Mesenchymal stem cell (in vitro differentiated cells and primary cell): ENCODE measurements around the gene WEE1.

ENCODE experiments used
- DNase-seq: peaks from one replicate; pipeline ENCODE4 v3.0.0-alpha.2; 2013
- H2AFZ ChIP-seq: one replicate; pipeline ENCODE4 v1.6.1; 2013; ENCODE audit warnings: low read depth, mild to moderate bottlenecking, control low read depth, inconsistent platforms, low read length, moderate library complexity
- H2AK5ac ChIP-seq: 2 replicates; pipeline ENCODE4 v1.6.1; 2013; ENCODE audit warnings: low read length, moderate library complexity, mild to moderate bottlenecking, inconsistent platforms; ENCODE audit not compliant: severe bottlenecking
- H2BK120ac ChIP-seq: one replicate; pipeline ENCODE4 v1.6.1; 2013; ENCODE audit warnings: low read depth, mild to moderate bottlenecking, inconsistent platforms, low read length, moderate library complexity
- H2BK12ac ChIP-seq, 2 experiments: one replicate each; pipeline ENCODE4 v1.6.1; 2013; ENCODE audit warnings: inconsistent platforms in 2 of 2, low read length in 2 of 2, mild to moderate bottlenecking in 2 of 2, moderate library complexity in 2 of 2, control low read depth in 1 of 2
- H2BK15ac ChIP-seq: one replicate; pipeline ENCODE4 v1.6.1; 2013; ENCODE audit warnings: mild to moderate bottlenecking, low read depth, inconsistent platforms; ENCODE audit not compliant: poor library complexity, severe bottlenecking
- H2BK5ac ChIP-seq: 2 replicates; pipeline ENCODE4 v1.6.1; 2013; ENCODE audit warnings: low read depth, mild to moderate bottlenecking, low read length, control low read depth, inconsistent platforms; ENCODE audit not compliant: poor library complexity, severe bottlenecking
- H3K14ac ChIP-seq, 2 experiments: one replicate each; pipeline ENCODE4 v1.6.1; 2013; ENCODE audit warnings: inconsistent platforms in 2 of 2, low read length in 2 of 2, control low read depth in 1 of 2, mild to moderate bottlenecking in 1 of 2, moderate library complexity in 1 of 2
- H3K18ac ChIP-seq, 2 experiments: one replicate each; pipeline ENCODE4 v1.6.1; 2013; ENCODE audit warnings: inconsistent platforms in 2 of 2, low read length in 2 of 2, control low read depth in 1 of 2, low read depth in 1 of 2, mild to moderate bottlenecking in 1 of 2
- H3K23ac ChIP-seq, 2 experiments: one replicate each; pipeline ENCODE4 v1.6.1; 2013; ENCODE audit warnings: inconsistent platforms in 2 of 2, low read length in 2 of 2, mild to moderate bottlenecking in 2 of 2, moderate library complexity in 2 of 2, control low read depth in 1 of 2
- H3K27ac ChIP-seq: 2 replicates; pipeline ENCODE4 v1.5.1; 2013; ENCODE audit warnings: mild to moderate bottlenecking, moderate library complexity, low read length, control low read depth, inconsistent platforms; ENCODE audit not compliant: poor library complexity, severe bottlenecking
- H3K27me3 ChIP-seq, 2 experiments: 2 replicates each; pipeline versions ENCODE4 v1.6.1 to v1.7.0; 2013; ENCODE audit warnings: low read length in 2 of 2, mild to moderate bottlenecking in 2 of 2, moderate library complexity in 2 of 2, control low read depth in 1 of 2, inconsistent platforms in 1 of 2; ENCODE audit not compliant: control insufficient read depth in 1 of 2, insufficient read depth in 1 of 2
- H3K36me3 ChIP-seq, 2 experiments: 2 replicates each; pipeline versions ENCODE4 v1.6.1 to v1.7.0; 2013; ENCODE audit warnings: low read length in 2 of 2, control low read depth in 1 of 2, inconsistent platforms in 1 of 2, low read depth in 1 of 2, mild to moderate bottlenecking in 1 of 2; ENCODE audit not compliant: insufficient read depth in 2 of 2, control insufficient read depth in 1 of 2
- H3K4ac ChIP-seq, 2 experiments: one replicate each; pipeline ENCODE4 v1.6.1; 2013; ENCODE audit warnings: inconsistent platforms in 2 of 2, low read length in 2 of 2, mild to moderate bottlenecking in 2 of 2, moderate library complexity in 2 of 2, control low read depth in 1 of 2, low read depth in 1 of 2
- H3K4me1 ChIP-seq: 2 replicates; pipeline ENCODE4 v1.6.1; 2013; ENCODE audit warnings: low read depth, low read length, control low read depth; ENCODE audit not compliant: control insufficient read depth, insufficient read depth
- H3K4me2 ChIP-seq: 2 replicates; pipeline ENCODE4 v1.6.1; 2013; ENCODE audit warnings: low read length, mild to moderate bottlenecking, inconsistent platforms; ENCODE audit not compliant: poor library complexity, severe bottlenecking
- H3K4me3 ChIP-seq, 2 experiments: 2 replicates each; pipeline versions ENCODE4 v1.5.1 to v1.7.0; 2013; ENCODE audit warnings: low read length in 2 of 2, mild to moderate bottlenecking in 2 of 2, control low read depth in 1 of 2, low read depth in 1 of 2; ENCODE audit not compliant: insufficient read depth in 1 of 2
- H3K79me1 ChIP-seq: replicated peaks from 2 replicates; pipeline ENCODE4 v1.6.1; 2013; ENCODE audit warnings: mild to moderate bottlenecking, control low read depth, low read length, inconsistent platforms; ENCODE audit not compliant: poor library complexity, severe bottlenecking
- H3K9ac ChIP-seq: 2 replicates; pipeline ENCODE4 v1.7.0; 2013; ENCODE audit warnings: mild to moderate bottlenecking, low read length, moderate library complexity
- H3K9me3 ChIP-seq: 2 replicates; pipeline ENCODE4 v1.7.0; 2013; ENCODE audit warnings: mild to moderate bottlenecking, low read length; ENCODE audit not compliant: control insufficient read depth
- H4K8ac ChIP-seq: one replicate; pipeline ENCODE4 v1.6.1; 2013; ENCODE audit warnings: inconsistent platforms, mild to moderate bottlenecking, low read length, moderate library complexity
- H4K91ac ChIP-seq: one replicate; pipeline ENCODE4 v1.6.1; 2013; ENCODE audit warnings: mild to moderate bottlenecking, low read length, inconsistent platforms
- WGBS: methylation state at CpG from one replicate; pipeline ENCODE4 v1.1.7; 2013; ENCODE audit warnings: mixed read lengths; 5-methylcytosine and 5-hydroxymethylcytosine counted together

Gene WEE1

DNA sequence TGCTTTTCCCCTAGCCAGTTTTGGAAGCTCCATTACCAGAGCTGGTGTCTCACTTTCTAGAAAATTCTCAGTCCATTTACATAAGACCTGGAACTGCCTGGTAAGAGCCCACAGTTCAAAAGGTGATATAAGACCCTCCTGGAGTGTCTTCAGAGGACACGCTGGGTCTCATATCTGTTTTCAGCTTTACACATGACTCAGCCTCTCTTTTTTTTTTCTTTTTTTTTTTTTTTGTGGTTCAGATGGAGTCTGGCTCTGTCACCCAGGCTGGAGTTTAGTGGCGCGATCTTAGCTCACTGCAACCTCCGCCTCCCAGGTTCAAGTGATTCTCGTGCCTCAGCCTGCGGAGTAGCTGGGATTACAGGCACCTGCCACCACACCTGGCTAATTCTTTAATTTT is 30.7 kb downstream of the WEE1 start:
- H2BK15ac ChIP-seq: no peak overlapping the region
- peaks cover 9% of the 10 kb centered on the region for H3K4me1 ChIP-seq
- no peak overlapping the region for H3K14ac ChIP-seq
- no peak overlapping the region for H3K18ac ChIP-seq
- H2AFZ ChIP-seq: no peak overlapping the region
- H3K23ac ChIP-seq: no peak overlapping the region
- H3K4ac ChIP-seq: no peak overlapping the region
- no peak overlapping the region for H3K4me3 ChIP-seq
- 100% methylated on average over 2 of the region's 6 CpGs for WGBS
- no peaks in the 10 kb centered on the region for H3K36me3 ChIP-seq
- DNase-seq: no peak
- H2BK5ac ChIP-seq: no peak overlapping the region
- H3K27me3 ChIP-seq: no peaks in the 10 kb centered on the region
- H2BK12ac ChIP-seq: no peak overlapping the region
- H2AK5ac ChIP-seq: no peak overlapping the region
- H3K9ac ChIP-seq: no peak overlapping the region
- no peaks in the 10 kb centered on the region for H3K9me3 ChIP-seq
- no peaks in the 10 kb centered on the region for H3K79me1 ChIP-seq
- H3K4me2 ChIP-seq: no peak overlapping the region
- H2BK120ac ChIP-seq: no peak overlapping the region
- H4K8ac ChIP-seq: no peak overlapping the region
- H3K27ac ChIP-seq: no peak overlapping the region
- no peak overlapping the region for H4K91ac ChIP-seq

DNA sequence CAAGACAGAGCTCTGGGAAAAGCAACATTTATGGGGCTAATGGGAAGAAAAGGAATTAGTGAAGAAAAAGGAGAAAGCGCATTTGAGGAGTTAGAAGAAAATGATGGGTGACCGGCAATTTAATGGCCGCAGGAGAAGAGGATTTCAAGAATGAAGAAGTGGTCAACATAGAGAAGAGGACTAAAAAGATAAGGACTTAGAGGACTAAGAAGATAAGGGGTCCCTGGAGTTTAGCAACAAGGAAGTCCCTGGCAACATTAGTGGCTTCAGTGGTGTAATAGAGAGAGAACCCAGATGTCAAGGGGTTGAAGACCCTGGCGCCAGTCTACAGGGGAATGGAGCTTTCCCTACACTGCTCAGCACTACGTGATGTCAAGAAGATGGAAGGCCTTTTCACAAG is 32.3 kb downstream of the WEE1 start:
- Histone ChIP-seq H4K91ac (no peak overlapping the region), H3K4me2 (no peak overlapping the region), H3K4ac (no peak overlapping the region), H3K18ac (no peak overlapping the region), H2AK5ac (no peak overlapping the region), H3K27ac (no peak overlapping the region), H2AFZ (no peak overlapping the region), H4K8ac (no peak overlapping the region), H2BK120ac (no peak overlapping the region), H2BK15ac (no peak overlapping the region), H3K23ac (no peak overlapping the region), H3K9ac (no peak overlapping the region), H3K36me3 (no peaks in the 10 kb centered on the region), H3K27me3 (no peaks in the 10 kb centered on the region), H3K4me1 (peaks cover 9% of the 10 kb centered on the region), H3K4me3 (no peak overlapping the region), H3K79me1 (no peaks in the 10 kb centered on the region), H3K9me3 (no peaks in the 10 kb centered on the region), H2BK12ac (no peak overlapping the region), H2BK5ac (no peak overlapping the region), H3K14ac (no peak overlapping the region)
- DNase-seq: no peak
- 94% methylated on average over 5 of the region's 5 CpGs for WGBS

DNA sequence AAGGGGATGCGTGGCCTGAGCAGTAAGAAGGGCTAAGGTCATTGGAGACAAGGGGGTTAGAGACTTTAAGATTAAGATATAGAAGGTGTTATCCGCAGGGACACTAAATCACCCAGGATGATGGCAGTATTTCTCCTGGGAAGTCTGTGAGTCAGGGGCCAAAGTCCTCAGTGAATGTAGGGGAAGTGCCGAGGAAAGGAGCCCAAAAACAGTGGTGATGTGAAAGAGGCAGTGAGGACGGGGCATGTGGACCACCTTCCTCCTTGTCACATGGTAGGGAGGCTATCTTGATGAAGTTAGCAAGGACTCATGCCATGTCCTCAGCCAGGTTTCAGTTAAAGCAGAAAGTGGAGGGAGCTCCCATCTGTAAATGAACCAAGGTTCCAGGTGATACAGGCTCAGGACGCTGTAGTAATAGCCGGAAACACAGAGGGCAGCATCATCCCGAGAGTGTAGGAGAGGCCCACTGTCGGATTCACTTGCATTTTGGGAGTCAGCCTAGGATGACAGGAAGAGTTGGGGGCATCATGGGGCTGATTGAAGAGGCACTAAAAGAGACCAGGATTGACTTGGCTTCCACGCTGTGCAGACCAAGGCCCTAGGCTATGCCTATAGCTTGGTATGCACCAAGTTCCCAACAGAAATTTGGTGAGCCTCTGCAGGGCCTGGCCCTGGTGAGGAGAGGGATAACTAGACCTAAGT is 33.5 kb downstream of the WEE1 start:
- Histone ChIP-seq H4K91ac (no peak overlapping the region), H3K4ac (no peak overlapping the region), H3K36me3 (no peaks in the 10 kb centered on the region), H3K27ac (no peak overlapping the region), H2BK120ac (no peak overlapping the region), H2BK5ac (peak overlapping the region; percentile 14), H3K4me2 (no peak overlapping the region), H3K9me3 (no peaks in the 10 kb centered on the region), H3K18ac (no peak overlapping the region), H3K23ac (no peak overlapping the region), H2AK5ac (no peak overlapping the region), H3K14ac (no peak overlapping the region), H3K9ac (no peak overlapping the region), H3K27me3 (no peaks in the 10 kb centered on the region), H2BK15ac (no peak overlapping the region), H4K8ac (no peak overlapping the region), H3K4me1 (peaks cover 2% of the 10 kb centered on the region), H2BK12ac (no peak overlapping the region), H2AFZ (no peak overlapping the region), H3K79me1 (no peaks in the 10 kb centered on the region), H3K4me3 (no peak overlapping the region)
- 77% methylated on average over 9 of the region's 9 CpGs for WGBS
- no peak for DNase-seq

DNA sequence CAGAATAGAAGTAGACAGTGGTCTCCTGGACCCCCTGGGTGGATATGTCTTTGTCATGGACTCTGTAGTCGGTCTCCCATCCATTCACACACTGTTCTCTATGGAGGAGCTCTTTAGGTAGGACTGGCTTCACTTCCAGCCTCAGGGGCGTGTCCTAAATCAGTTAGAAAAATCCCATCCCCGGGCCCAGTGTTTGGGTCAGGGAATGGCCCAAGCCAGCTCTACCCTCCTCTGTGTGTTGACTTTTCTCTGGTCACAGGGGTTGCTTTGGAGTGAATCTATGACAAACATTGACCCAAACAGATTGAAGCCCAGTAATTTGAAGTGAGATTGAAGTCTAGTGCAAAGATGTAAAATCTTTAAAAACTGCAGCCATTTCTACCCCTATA is 34.0 kb downstream of the WEE1 start:
- Histone ChIP-seq H3K4me3 (no peak overlapping the region), H4K91ac (no peak overlapping the region), H3K4me1 (peaks cover 2% of the 10 kb centered on the region), H3K4ac (no peak overlapping the region), H3K36me3 (no peaks in the 10 kb centered on the region), H2AFZ (no peak overlapping the region), H2BK15ac (no peak overlapping the region), H3K4me2 (no peak overlapping the region), H2AK5ac (no peak overlapping the region), H3K27ac (no peak overlapping the region), H3K9ac (no peak overlapping the region), H3K9me3 (no peaks in the 10 kb centered on the region), H3K14ac (no peak overlapping the region), H2BK5ac (peak overlapping the region; percentile 14), H2BK12ac (no peak overlapping the region), H3K79me1 (no peaks in the 10 kb centered on the region), H3K23ac (no peak overlapping the region), H4K8ac (no peak overlapping the region), H2BK120ac (no peak overlapping the region), H3K27me3 (no peaks in the 10 kb centered on the region), H3K18ac (no peak overlapping the region)
- WGBS: 81% methylated on average over 3 of the region's 3 CpGs
- no peak for DNase-seq
